Endodermal cell (in vitro differentiated cells): ENCODE results near the gene GAREM1. TPM values are rescaled to one million over a fixed set of nuclear protein-coding genes. Genes with fewer than 3 reads are reported as not detected.

Experiments used
- DNase-seq: peaks from one replicate; pipeline ENCODE4 v3.0.0-alpha.2; 2017
- H3K27ac ChIP-seq: 2 replicates; pipeline ENCODE4 v1.5.1; 2013; ENCODE audit warnings: mild to moderate bottlenecking, low read depth, low read length, moderate library complexity
- H3K27me3 ChIP-seq: 2 replicates; pipeline ENCODE4 v1.6.1; 2013; ENCODE audit warnings: mild to moderate bottlenecking, low read length, moderate library complexity; ENCODE audit not compliant: insufficient read depth, control insufficient read depth, poor library complexity, severe bottlenecking
- H3K36me3 ChIP-seq: 2 replicates; pipeline ENCODE4 v1.7.0; 2013; ENCODE audit warnings: mild to moderate bottlenecking, low read length, moderate library complexity; ENCODE audit not compliant: control insufficient read depth, insufficient read depth
- H3K4me1 ChIP-seq: one replicate; pipeline ENCODE4 v1.7.0; 2013; ENCODE audit warnings: low read length; ENCODE audit not compliant: control insufficient read depth, insufficient read depth
- H3K4me3 ChIP-seq: 2 replicates; pipeline ENCODE4 v1.5.1; 2013; ENCODE audit warnings: mild to moderate bottlenecking, low read length, moderate library complexity
- H3K9ac ChIP-seq: 2 replicates; pipeline ENCODE4 v1.6.1; 2013; ENCODE audit warnings: mild to moderate bottlenecking, low read length, moderate library complexity; ENCODE audit not compliant: poor library complexity, severe bottlenecking; ENCODE audit errors: extremely low read depth
- H3K9me3 ChIP-seq: 2 replicates; pipeline ENCODE4 v1.6.1; 2013; ENCODE audit warnings: mild to moderate bottlenecking, low read length, moderate library complexity; ENCODE audit not compliant: control insufficient read depth
- H3K27ac Mint-ChIP-seq: 2 replicates; pipeline ENCODE4 v1.8.0; 2020; ENCODE audit warnings: mixed read lengths
- H3K27me3 Mint-ChIP-seq: 2 replicates; pipeline ENCODE4 v1.8.0; 2021; ENCODE audit warnings: mild to moderate bottlenecking, mixed read lengths; ENCODE audit not compliant: insufficient read depth
- H3K36me3 Mint-ChIP-seq: 2 replicates; pipeline ENCODE4 v1.8.0; 2020; ENCODE audit warnings: low read depth, mixed read lengths
- H3K4me1 Mint-ChIP-seq: 2 replicates; pipeline ENCODE4 v1.8.0; 2020; ENCODE audit warnings: mixed read lengths
- H3K4me3 Mint-ChIP-seq: 2 replicates; pipeline ENCODE4 v1.8.0; 2020; ENCODE audit warnings: mild to moderate bottlenecking, moderate library complexity, mixed read lengths
- H3K9me3 Mint-ChIP-seq: 2 replicates; pipeline ENCODE4 v1.8.0; 2020; ENCODE audit warnings: mild to moderate bottlenecking, mixed read lengths
- CTCF ChIP-seq: fragments of 200-600 bp; sonication (generic); conservative IDR thresholded peaks from 2 replicates; pipeline ENCODE4 v1.5.0; 2021; ENCODE audit warnings: antibody characterized with exemption, mild to moderate bottlenecking
- whole genome bisulfite sequencing, 2 experiments: methylation state at CpG; one replicate each; pipeline versions ENCODE4 v1.1.5 to v1.1.7; 2013; ENCODE audit warnings: missing lambda C conversion rate in 2 of 2, mixed read lengths in 1 of 2; ENCODE audit not compliant: insufficient coverage in 1 of 2, insufficient read length in 1 of 2; 5-methylcytosine and 5-hydroxymethylcytosine counted together
- total RNA-seq, 2 donors: library from RNA; stranded (reverse); fragmentation: NEBNext Ultra II Directional in 1 of 2; extraction: Animal tissue kit (Norgen Biotek cat#: 25700) in 1 of 2; gene quantifications; 2 replicates in 1 of 2; 3 replicates in 1 of 2; pipeline ENCODE4 v1.2.1, GENCODE V29; 2021

The GAREM1 gene
- total RNA-seq, 2 donors from 2014 or later = 9.2 to 9.4 TPM

- Histone ChIP-seq H3K36me3 (no peaks in the 10 kb centered on the region), H3K9ac (no peak overlapping the region), H3K4me3 (no peak overlapping the region), H3K27ac (no peak overlapping the region), H3K27me3 (no peaks in the 10 kb centered on the region), H3K4me1 (no peaks in the 10 kb centered on the region), H3K9me3 (no peaks in the 10 kb centered on the region)
- Mint-ChIP-seq H3K27ac (no peak overlapping the region), H3K36me3 (no peaks in the 10 kb centered on the region), H3K27me3 (no peaks in the 10 kb centered on the region), H3K4me3 (no peak overlapping the region), H3K4me1 (no peaks in the 10 kb centered on the region), H3K9me3 (no peaks in the 10 kb centered on the region)
- DNase-seq = no peak
- TF ChIP-seq CTCF = no peak
- WGBS, 2 experiments = 70 to 90% methylated on average over 1 to 2 of the region's 2 CpGs
Observed at GRCh38 chr18:32301976-32302743, 168.5 kb downstream of the GAREM1 start.

GRCh38 chr18:32301361-32301760 is 169.3 kb downstream of the GAREM1 start:
- no peaks in the 10 kb centered on the region for H3K9me3 ChIP-seq
- no peak for TF ChIP-seq CTCF
- H3K27ac ChIP-seq = no peak overlapping the region
- no peaks in the 10 kb centered on the region for H3K9me3 Mint-ChIP-seq
- no peaks in the 10 kb centered on the region for H3K36me3 ChIP-seq
- H3K27me3 Mint-ChIP-seq = no peaks in the 10 kb centered on the region
- no peak for DNase-seq
- no peaks in the 10 kb centered on the region for H3K4me1 ChIP-seq
- H3K4me3 ChIP-seq = no peak overlapping the region
- H3K4me3 Mint-ChIP-seq = no peak overlapping the region
- 97 to 100% methylated on average over 4 of the region's 4 CpGs for WGBS, 2 experiments
- no peak overlapping the region for H3K9ac ChIP-seq
- H3K27me3 ChIP-seq = no peaks in the 10 kb centered on the region
- no peak overlapping the region for H3K27ac Mint-ChIP-seq
- H3K4me1 Mint-ChIP-seq = no peaks in the 10 kb centered on the region
- no peaks in the 10 kb centered on the region for H3K36me3 Mint-ChIP-seq

GRCh38 chr18:32300914-32301313 is 169.8 kb downstream of the GAREM1 start:
- no peaks in the 10 kb centered on the region for H3K9me3 ChIP-seq
- H3K9me3 Mint-ChIP-seq = no peaks in the 10 kb centered on the region
- H3K36me3 ChIP-seq = no peaks in the 10 kb centered on the region
- H3K36me3 Mint-ChIP-seq = no peaks in the 10 kb centered on the region
- H3K27ac ChIP-seq = no peak overlapping the region
- no peaks in the 10 kb centered on the region for H3K4me1 Mint-ChIP-seq
- no peak overlapping the region for H3K4me3 ChIP-seq
- no peak overlapping the region for H3K4me3 Mint-ChIP-seq
- WGBS, 2 experiments = 90 to 91% methylated on average over 5 of the region's 5 CpGs
- no peak for TF ChIP-seq CTCF
- no peaks in the 10 kb centered on the region for H3K4me1 ChIP-seq
- no peak overlapping the region for H3K27ac Mint-ChIP-seq
- DNase-seq = no peak
- no peak overlapping the region for H3K9ac ChIP-seq
- H3K27me3 ChIP-seq = no peaks in the 10 kb centered on the region
- no peaks in the 10 kb centered on the region for H3K27me3 Mint-ChIP-seq
